ENCODE measurements around the gene ESRRB.

Gene ESRRB

GRCh38 chr14:76395161-76395560, 19.2 kb downstream of the ESRRB start:
- in situ Hi-C loops (cut with HindIII; ENCODE audit: low sequenced_read_pairs) = no loop called here

- in situ Hi-C loops (cut with HindIII; ENCODE audit: low sequenced_read_pairs) = no loop called here
Observed at GRCh38 chr14:76396714-76397187, 20.8 kb downstream of the ESRRB start.

- in situ Hi-C loops (cut with HindIII; ENCODE audit: low sequenced_read_pairs) = no loop called here
Observed at GRCh38 chr14:76405627-76406026, 29.7 kb downstream of the ESRRB start.

GRCh38 chr14:76407449-76408150, 31.7 kb downstream of the ESRRB start:
- in situ Hi-C loops (cut with HindIII; ENCODE audit: low sequenced_read_pairs) = no loop called here

- in situ Hi-C loops (cut with HindIII; ENCODE audit: low sequenced_read_pairs) = no loop called here
Observed at GRCh38 chr14:76408877-76409276, 32.9 kb downstream of the ESRRB start.

- in situ Hi-C loops (cut with HindIII; ENCODE audit: low sequenced_read_pairs) = no loop called here
Observed at GRCh38 chr14:76412501-76412900, 36.6 kb downstream of the ESRRB start.

GRCh38 chr14:76413106-76413961, 37.4 kb downstream of the ESRRB start:
- in situ Hi-C loops (cut with HindIII; ENCODE audit: low sequenced_read_pairs) = no loop called here

GRCh38 chr14:76413962-76414600, 38.1 kb downstream of the ESRRB start:
- in situ Hi-C loops (cut with HindIII; ENCODE audit: low sequenced_read_pairs) = no loop called here

GRCh38 chr14:76419399-76419798, 43.5 kb downstream of the ESRRB start:
- in situ Hi-C loops (cut with HindIII; ENCODE audit: low sequenced_read_pairs) = no loop called here

GRCh38 chr14:76420827-76421226, 44.9 kb downstream of the ESRRB start:
- in situ Hi-C loops (cut with HindIII; ENCODE audit: low sequenced_read_pairs) = loop anchor here (5.0 kb wide), 1 partner anchor 51 kb away; no protein-coding TSS in a partner anchor

- in situ Hi-C loops (cut with HindIII; ENCODE audit: low sequenced_read_pairs) = loop anchor here (5.0 kb wide), 1 partner anchor 51 kb away; no protein-coding TSS in a partner anchor
Observed at GRCh38 chr14:76421662-76422061, 45.7 kb downstream of the ESRRB start.

- in situ Hi-C loops (cut with HindIII; ENCODE audit: low sequenced_read_pairs) = loop anchor here (5.0 kb wide), 1 partner anchor 50 kb away; no protein-coding TSS in a partner anchor
Observed at GRCh38 chr14:76422662-76423061, 46.7 kb downstream of the ESRRB start.

- in situ Hi-C loops (cut with HindIII; ENCODE audit: low sequenced_read_pairs) = loop anchor here (5.0 kb wide), 1 partner anchor 49 kb away; no protein-coding TSS in a partner anchor
Observed at GRCh38 chr14:76423534-76423933, 47.6 kb downstream of the ESRRB start.

GRCh38 chr14:76424359-76424758, 48.4 kb downstream of the ESRRB start:
- in situ Hi-C loops (cut with HindIII; ENCODE audit: low sequenced_read_pairs) = loop anchor here (5.0 kb wide), 1 partner anchor 48 kb away; no protein-coding TSS in a partner anchor

- in situ Hi-C loops (cut with HindIII; ENCODE audit: low sequenced_read_pairs) = no loop called here
Observed at GRCh38 chr14:76426161-76426696, 50.3 kb downstream of the ESRRB start.

GRCh38 chr14:76428611-76429010, 52.7 kb downstream of the ESRRB start:
- in situ Hi-C loops (cut with HindIII; ENCODE audit: low sequenced_read_pairs) = no loop called here

- in situ Hi-C loops (cut with HindIII; ENCODE audit: low sequenced_read_pairs) = no loop called here
Observed at GRCh38 chr14:76430017-76430416, 54.1 kb downstream of the ESRRB start.

GRCh38 chr14:76430475-76430980, 54.6 kb downstream of the ESRRB start:
- in situ Hi-C loops (cut with HindIII; ENCODE audit: low sequenced_read_pairs) = no loop called here

GRCh38 chr14:76431538-76431937, 55.6 kb downstream of the ESRRB start:
- in situ Hi-C loops (cut with HindIII; ENCODE audit: low sequenced_read_pairs) = no loop called here

GRCh38 chr14:76432827-76433752, 57.2 kb downstream of the ESRRB start:
- in situ Hi-C loops (cut with HindIII; ENCODE audit: low sequenced_read_pairs) = no loop called here
